HG02943 (cell line): ENCODE results near the gene SH3RF3.

Experiments
- ATAC-seq: cut with Tn5 transposase; IDR thresholded peaks from one replicate; pipeline ENCODE4 v1.9.1; 2021; ENCODE audit warnings: mild to moderate bottlenecking, low read depth, moderate library complexity; ENCODE audit not compliant: unreplicated experiment

SH3RF3 gene

DNA sequence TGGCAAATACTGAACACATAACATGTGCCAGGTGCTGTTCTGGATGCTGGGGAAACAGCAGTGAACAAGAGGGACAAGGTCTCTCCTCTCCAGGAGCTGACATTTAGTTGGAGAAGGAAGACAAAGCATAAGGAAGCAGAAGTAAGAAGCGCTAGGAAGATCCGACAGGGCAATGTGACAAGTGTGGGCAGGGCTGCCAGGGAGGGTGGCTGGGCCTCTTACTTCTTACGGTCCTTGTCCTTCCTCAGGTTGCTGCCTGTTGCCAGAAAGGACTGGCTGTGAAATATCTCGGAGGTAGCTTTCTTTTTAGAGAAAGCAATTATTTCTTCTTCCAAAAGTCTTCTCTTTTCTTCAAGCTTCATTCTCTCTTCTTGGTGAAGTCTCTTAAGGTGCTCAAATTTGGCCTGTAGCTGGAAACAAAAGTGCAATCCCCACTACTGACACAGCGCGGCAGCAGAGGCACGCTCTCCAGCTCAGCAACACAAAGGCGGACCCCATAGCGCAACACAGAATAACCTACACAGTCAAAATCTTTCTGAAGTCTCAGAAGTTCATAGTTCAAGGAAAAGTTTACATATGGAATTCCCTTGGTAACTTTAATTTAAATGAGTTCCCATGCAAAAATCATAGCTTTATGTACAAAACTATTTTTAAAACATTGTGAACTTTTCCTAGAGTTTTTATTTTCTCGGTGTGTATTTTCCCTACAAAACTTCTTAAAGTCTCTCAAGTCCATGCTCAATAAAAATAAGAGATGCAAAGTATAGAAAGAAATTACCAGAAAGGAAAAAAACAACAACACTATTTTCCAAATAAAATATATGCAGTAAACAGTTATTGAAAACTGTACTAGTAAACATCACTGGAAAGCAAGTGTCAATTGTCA lies 417.1 kb downstream of the SH3RF3 start:
- ATAC-seq = peak; percentile 82

DNA sequence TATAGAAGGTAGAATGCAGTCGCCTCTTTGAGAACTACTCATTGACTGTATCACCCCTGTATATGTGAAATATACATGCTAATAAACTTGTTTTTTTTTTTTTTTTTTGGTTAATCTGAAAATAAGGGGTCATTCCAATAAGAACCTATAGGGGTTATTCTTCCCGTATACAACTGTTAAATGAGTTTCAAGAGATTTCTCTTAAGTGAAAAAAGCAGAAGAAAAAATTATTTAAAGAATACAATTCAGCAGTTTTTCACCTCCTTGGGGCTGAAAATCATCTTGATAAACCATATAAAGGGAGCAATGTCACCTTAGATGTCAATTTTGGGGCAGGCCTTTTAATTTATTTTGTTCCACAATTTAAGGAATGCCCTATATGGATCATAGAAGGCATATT lies 418.3 kb downstream of the SH3RF3 start:
- ATAC-seq = no peak

DNA sequence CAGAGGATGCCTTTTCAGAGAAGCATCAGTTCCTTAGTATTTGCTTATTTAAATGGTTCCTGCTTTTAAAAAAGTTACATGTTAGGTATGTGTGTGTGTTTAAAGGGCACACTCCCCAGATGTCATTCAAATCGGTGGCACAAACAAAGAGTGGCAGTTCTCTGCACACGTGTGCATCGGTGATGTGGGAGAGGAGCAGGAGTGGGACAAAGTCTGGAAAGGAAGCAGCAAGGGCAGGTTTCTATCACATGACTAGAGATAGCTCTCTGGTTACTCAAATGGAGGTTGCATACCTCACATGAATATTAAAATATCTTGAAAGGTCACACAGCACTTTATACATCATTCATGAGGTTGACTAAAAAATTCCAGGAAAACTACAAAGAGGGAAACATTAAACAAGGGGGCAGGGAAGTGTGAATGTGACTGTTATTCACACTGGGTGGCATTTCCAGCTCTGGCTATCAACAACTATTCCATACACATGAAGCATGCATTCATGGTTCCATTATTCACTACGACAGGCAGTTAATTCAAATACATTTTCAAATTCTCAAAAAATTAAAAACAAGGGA lies 420.1 kb downstream of the SH3RF3 start:
- no peak for ATAC-seq
